Neural cell (in vitro differentiated cells): ENCODE results near the gene SCNN1A. TPM values are rescaled to one million over a fixed set of nuclear protein-coding genes. Genes with fewer than 3 reads are reported as not detected.

ENCODE experiments used
- H2AFZ ChIP-seq: fragments of 200-600, 300-800 bp; sonication (generic), shearing (Covaris generic); 2 replicates; pipeline ENCODE4 v1.6.0; 2014; ENCODE audit warnings: low read depth, mild to moderate bottlenecking, antibody characterized with exemption, low read length, moderate library complexity
- H3F3A ChIP-seq: fragments of 200-600 bp; shearing (Covaris generic); 2 replicates; pipeline ENCODE4 v1.6.1; 2016; ENCODE audit warnings: mild to moderate bottlenecking, moderate library complexity, mixed read lengths, antibody characterized with exemption, low read length; ENCODE audit not compliant: insufficient read depth, poor library complexity, severe bottlenecking
- H3K27ac ChIP-seq: fragments of 200-600, 300-800 bp; sonication (generic), shearing (Covaris generic); 2 replicates; pipeline ENCODE4 v1.5.1; 2014; ENCODE audit warnings: mild to moderate bottlenecking, low read length, moderate library complexity
- H3K27me3 ChIP-seq: fragments of 300-800, 200-600 bp; sonication (generic), shearing (Covaris generic); 2 replicates; pipeline ENCODE4 v1.6.0; 2014; ENCODE audit warnings: mild to moderate bottlenecking, low read depth, low read length, moderate library complexity; ENCODE audit not compliant: insufficient read depth
- H3K36me3 ChIP-seq: fragments of 300-800, 200-600 bp; sonication (generic), shearing (Covaris generic); 2 replicates; pipeline ENCODE4 v1.5.1; 2014; ENCODE audit warnings: mild to moderate bottlenecking, antibody characterized with exemption, low read length, moderate library complexity; ENCODE audit not compliant: insufficient read depth
- H3K4me2 ChIP-seq: fragments of 300-800, 200-600 bp; sonication (generic), shearing (Covaris generic); 2 replicates; pipeline ENCODE4 v1.6.0; 2014; ENCODE audit warnings: mild to moderate bottlenecking, low read length
- H3K4me3 ChIP-seq: fragments of 300-800, 200-600 bp; sonication (generic), shearing (Covaris generic); 2 replicates; pipeline ENCODE4 v1.5.1; 2014; ENCODE audit warnings: mild to moderate bottlenecking, low read length, moderate library complexity
- H3K79me2 ChIP-seq: fragments of 200-600 bp; shearing (Covaris generic); replicated peaks from 2 replicates; pipeline ENCODE4 v1.6.0; 2014; ENCODE audit warnings: mild to moderate bottlenecking, low read length, moderate library complexity; ENCODE audit not compliant: insufficient read depth
- H3K9ac ChIP-seq: fragments of 300-800, 200-600 bp; sonication (generic), shearing (Covaris generic); 2 replicates; pipeline ENCODE4 v1.6.1; 2016; ENCODE audit warnings: mild to moderate bottlenecking, low read length, mixed read lengths
- H3K9me2 ChIP-seq: fragments of 200-600 bp; shearing (Covaris generic); 2 replicates; pipeline ENCODE4 v1.6.1; 2016; ENCODE audit warnings: mild to moderate bottlenecking, low read length, mixed read lengths; ENCODE audit not compliant: insufficient read depth
- H3K9me3 ChIP-seq: fragments of 200-600, 300-800 bp; sonication (generic), shearing (Covaris generic); 2 replicates; pipeline ENCODE4 v1.6.1; 2016; ENCODE audit warnings: mild to moderate bottlenecking, mixed run types, low read length, moderate library complexity, mixed read lengths
- H4K20me1 ChIP-seq: fragments of 200-600 bp; shearing (Covaris generic); 2 replicates; pipeline ENCODE4 v1.6.1; 2016; ENCODE audit warnings: mild to moderate bottlenecking, mixed run types; ENCODE audit not compliant: insufficient read depth
- CTCF ChIP-seq: fragments of 450-650 bp; IDR thresholded peaks from 2 replicates; pipeline ENCODE4 v1.5.1; 2014; ENCODE audit warnings: antibody characterized with exemption, mild to moderate bottlenecking, moderate library complexity; ENCODE audit not compliant: poor library complexity, severe bottlenecking
- EP300 ChIP-seq: fragments of 450-650 bp; conservative IDR thresholded peaks from 2 replicates; pipeline ENCODE4 v1.6.1; 2014; ENCODE audit warnings: antibody characterized with exemption, mild to moderate bottlenecking, moderate library complexity; ENCODE audit not compliant: poor library complexity, severe bottlenecking
- EZH2 ChIP-seq: fragments of 200-600, 300-800 bp; shearing (Covaris generic), sonication (generic); IDR thresholded peaks from 2 replicates; pipeline ENCODE4 v1.6.1; 2014; ENCODE audit warnings: antibody characterized with exemption, low read length, borderline replicate concordance, mild to moderate bottlenecking; ENCODE audit not compliant: insufficient read depth, poor library complexity, severe bottlenecking
- MXI1 ChIP-seq: fragments of 450-650 bp; conservative IDR thresholded peaks from 2 replicates; pipeline ENCODE4 v1.6.1; 2014; ENCODE audit warnings: antibody characterized with exemption, mild to moderate bottlenecking; ENCODE audit not compliant: poor library complexity, severe bottlenecking
- POLR2AphosphoS5 ChIP-seq: IDR thresholded peaks from 2 replicates; pipeline ENCODE4 v1.6.1; 2012
- RAD21 ChIP-seq: fragments of 450-650 bp; conservative IDR thresholded peaks from 2 replicates; pipeline ENCODE4 v1.6.1; 2014; ENCODE audit warnings: antibody characterized with exemption, mild to moderate bottlenecking, moderate library complexity
- REST ChIP-seq: IDR thresholded peaks from 2 replicates; pipeline ENCODE4 v1.6.1; 2012; ENCODE audit warnings: borderline replicate concordance
- SMC3 ChIP-seq: fragments of 450-650 bp; conservative IDR thresholded peaks from 2 replicates; pipeline ENCODE4 v1.6.1; 2014; ENCODE audit warnings: antibody characterized with exemption, mild to moderate bottlenecking, moderate library complexity; ENCODE audit not compliant: poor library complexity
- TAF1 ChIP-seq: IDR thresholded peaks from 2 replicates; pipeline ENCODE4 v1.6.1; 2012; ENCODE audit warnings: low read depth
- polyA plus RNA-seq: library from polyadenylated mRNA; depleted of rRNA; stranded (reverse); fragments of >200 nt; gene quantifications from 2 replicates; pipeline ENCODE4 v1.2.3, GENCODE V29; 2014

The SCNN1A gene
- polyA plus RNA-seq, 1 donor from 2014 or later, result not detected

- no peaks in the 10 kb centered on the region for H3K9me3 ChIP-seq
- no peak overlapping the region for H3K4me2 ChIP-seq
- no peaks in the 10 kb centered on the region for H3K36me3 ChIP-seq
- no peak overlapping the region for H3K9ac ChIP-seq
- H3K79me2 ChIP-seq, result no peaks in the 10 kb centered on the region
- H3K27ac ChIP-seq, result no peak overlapping the region
- no peaks in the 10 kb centered on the region for H4K20me1 ChIP-seq
- H3K27me3 ChIP-seq, result peaks cover 6% of the 10 kb centered on the region
- H3K4me3 ChIP-seq, result no peak overlapping the region
- no peak overlapping the region for H2AFZ ChIP-seq
- no peaks in the 10 kb centered on the region for H3K9me2 ChIP-seq
- TF ChIP-seq TAF1 (no peak), REST (no peak), EP300 (no peak), EZH2 (no peak), MXI1 (no peak), CTCF (no peak), SMC3 (no peak), POLR2AphosphoS5 (no peak), RAD21 (no peak)
- no peaks in the 10 kb centered on the region for H3F3A ChIP-seq
Measured at GRCh38 chr12:6315704-6316597, 59.4 kb downstream of the SCNN1A start.

GRCh38 chr12:6315184-6315583, 60.2 kb downstream of the SCNN1A start:
- Histone ChIP-seq H2AFZ (no peak overlapping the region), H3K9me3 (no peaks in the 10 kb centered on the region), H3K9ac (no peak overlapping the region)

More at GRCh38 chr12:6315184-6315583, 60.2 kb downstream of the SCNN1A start:
- H3K9me2 ChIP-seq, result no peaks in the 10 kb centered on the region
- H3K27me3 ChIP-seq, result peaks cover 12% of the 10 kb centered on the region
- no peak overlapping the region for H3K27ac ChIP-seq
- H3K36me3 ChIP-seq, result no peaks in the 10 kb centered on the region
- no peak overlapping the region for H3K4me3 ChIP-seq
- no peaks in the 10 kb centered on the region for H3K79me2 ChIP-seq
- no peak for TF ChIP-seq REST
- TF ChIP-seq EZH2, result no peak
- no peaks in the 10 kb centered on the region for H4K20me1 ChIP-seq
- H3K4me2 ChIP-seq, result no peak overlapping the region
- no peaks in the 10 kb centered on the region for H3F3A ChIP-seq
